WTC11 (cell line): ENCODE results near the gene NUP62. TPM values are rescaled to one million over a fixed set of nuclear protein-coding genes. Genes with fewer than 3 reads are reported as not detected.

Source experiments
- ATAC-seq: fragments of 200-7000 bp; cut with Tn5 transposase; 2 replicates; pipeline ENCODE4 v1.10.0; 2021; ENCODE audit warnings: mild to moderate bottlenecking, moderate library complexity
- CTCF ChIA-PET: fragments of 300-600 bp; sonication (Branson Sonifier 250); formaldehyde crosslinking; loops from one replicate; lab custom pipeline; 2021; ENCODE audit warnings: antibody characterized with exemption; lab: Charles Lee
- POLR2A ChIA-PET: fragments of 350-600 bp; sonication (Branson Sonifier 250); formaldehyde crosslinking; loops from one replicate; lab custom pipeline; 2021; ENCODE audit warnings: antibody characterized with exemption; lab: Charles Lee
- DNase-seq: peaks from one replicate; pipeline ENCODE4 v3.0.0; 2021; ENCODE audit warnings: low spot score
- H3K27ac Mint-ChIP-seq: 2 replicates; pipeline ENCODE4 v1.8.0; 2021; ENCODE audit warnings: mixed read lengths
- H3K27me3 Mint-ChIP-seq: 2 replicates; pipeline ENCODE4 v1.8.0; 2021; ENCODE audit warnings: low read depth, mild to moderate bottlenecking, moderate library complexity, mixed read lengths
- H3K36me3 Mint-ChIP-seq: 2 replicates; pipeline ENCODE4 v1.8.0; 2021; ENCODE audit warnings: mixed read lengths
- H3K4me1 Mint-ChIP-seq: 2 replicates; pipeline ENCODE4 v1.8.0; 2022; ENCODE audit warnings: mixed read lengths
- H3K4me3 Mint-ChIP-seq: 2 replicates; pipeline ENCODE4 v1.8.0; 2021; ENCODE audit warnings: mild to moderate bottlenecking, moderate library complexity, mixed read lengths
- H3K9me3 Mint-ChIP-seq: 2 replicates; pipeline ENCODE4 v1.8.0; 2021; ENCODE audit warnings: mixed read lengths
- CREB1 ChIP-seq: sonication (generic); formaldehyde crosslinking; IDR thresholded peaks from 2 replicates; pipeline ENCODE4 v1.8.0; 2023; ENCODE audit warnings: mild to moderate bottlenecking, missing genetic modification reagents
- ELF4 ChIP-seq: sonication (generic); formaldehyde crosslinking; IDR thresholded peaks from 2 replicates; pipeline ENCODE4 v1.8.1; 2022; ENCODE audit warnings: low read depth, mild to moderate bottlenecking, moderate library complexity, missing genetic modification reagents
- ESRRA ChIP-seq: sonication (generic); formaldehyde crosslinking; IDR thresholded peaks from 2 replicates; pipeline ENCODE4 v1.8.1; 2022; ENCODE audit warnings: mild to moderate bottlenecking, missing genetic modification reagents, borderline replicate concordance
- HMGA2 ChIP-seq: fragments of 250-450 bp; sonication (Bioruptor Pico); IDR thresholded peaks from 2 replicates; pipeline ENCODE4 v1.4.0; 2021; ENCODE audit warnings: mild to moderate bottlenecking, moderate library complexity
- NR1H2 ChIP-seq: sonication (generic); formaldehyde crosslinking; IDR thresholded peaks from 2 replicates; pipeline ENCODE4 v1.9.0; 2021; ENCODE audit warnings: mild to moderate bottlenecking, moderate library complexity, missing genetic modification reagents
- OVOL2 ChIP-seq: fragments of 250-450 bp; sonication (Bioruptor Pico); IDR thresholded peaks from 2 replicates; pipeline ENCODE4 v1.9.0; 2021; ENCODE audit warnings: mild to moderate bottlenecking, borderline replicate concordance
- PRRX2 ChIP-seq: fragments of 250-450 bp; sonication (Bioruptor Pico); IDR thresholded peaks from 2 replicates; pipeline ENCODE4 v1.8.0; 2021; ENCODE audit warnings: mild to moderate bottlenecking
- SMAD3 ChIP-seq: sonication (generic); formaldehyde crosslinking; IDR thresholded peaks from 2 replicates; pipeline ENCODE4 v1.8.0; 2022; ENCODE audit warnings: missing genetic modification reagents, mild to moderate bottlenecking, borderline replicate concordance
- SOX15 ChIP-seq: fragments of 250-450 bp; sonication (Bioruptor Pico); IDR thresholded peaks from 2 replicates; pipeline ENCODE4 v1.9.0; 2021; ENCODE audit warnings: mild to moderate bottlenecking
- ZNF121 ChIP-seq: sonication (generic); formaldehyde crosslinking; IDR thresholded peaks from 2 replicates; pipeline ENCODE4 v1.8.0; 2023; ENCODE audit warnings: missing genetic modification reagents
- ZNF263 ChIP-seq: sonication (generic); formaldehyde crosslinking; IDR thresholded peaks from 2 replicates; pipeline ENCODE4 v1.8.1; 2022; ENCODE audit warnings: low read depth, mild to moderate bottlenecking, moderate library complexity, missing genetic modification reagents
- total RNA-seq: library from RNA; stranded (reverse); gene quantifications from 3 replicates; pipeline ENCODE4 v1.2.3, GENCODE V29; 2021
- TF ChIP-seq, protein P1 (sequence below): sonication (generic); formaldehyde crosslinking; IDR thresholded peaks from 2 replicates; pipeline ENCODE4 v1.8.1; 2023; ENCODE audit warnings: mild to moderate bottlenecking, missing genetic modification reagents
- TF ChIP-seq, protein P2 (sequence below): fragments of 250-450 bp; sonication (Bioruptor Pico); IDR thresholded peaks from 2 replicates; pipeline ENCODE4 v1.8.0; 2021; ENCODE audit warnings: mild to moderate bottlenecking
- TF ChIP-seq, protein P3 (sequence below): sonication (generic); formaldehyde crosslinking; conservative IDR thresholded peaks from 2 replicates; pipeline ENCODE4 v1.8.1; 2022; ENCODE audit warnings: mild to moderate bottlenecking, missing genetic modification reagents
- TF ChIP-seq, protein P4 (sequence below): sonication (generic); formaldehyde crosslinking; IDR thresholded peaks from 2 replicates; pipeline ENCODE4 v1.8.1; 2023; ENCODE audit warnings: mild to moderate bottlenecking, missing genetic modification reagents, borderline replicate concordance
- TF ChIP-seq, protein P5 (sequence below): sonication (generic); formaldehyde crosslinking; IDR thresholded peaks from 2 replicates; pipeline ENCODE4 v1.8.0; 2022; ENCODE audit warnings: missing genetic modification reagents
- TF ChIP-seq, protein P6 (sequence below): fragments of 250-450 bp; sonication (Bioruptor Pico); IDR thresholded peaks from 2 replicates; pipeline ENCODE4 v1.9.0; 2021; ENCODE audit warnings: mild to moderate bottlenecking

NUP62 gene
- total RNA-seq, 1 experiment from 2014 or later, result 87.1 TPM

DNA sequence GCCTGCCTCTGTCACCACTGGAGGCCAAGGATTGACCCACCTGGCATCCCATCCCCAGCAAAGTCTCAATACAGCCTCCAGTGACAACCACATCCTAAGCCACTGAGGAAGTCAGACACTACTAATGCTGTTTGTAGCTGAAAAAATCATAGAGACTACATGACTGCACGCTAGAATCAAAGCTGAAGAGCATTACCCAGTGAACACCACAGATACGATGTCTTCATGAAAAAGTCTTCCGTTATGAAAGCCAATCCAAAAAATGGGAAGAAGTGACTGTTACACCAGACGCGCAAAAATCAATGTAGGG, 11.1 kb upstream of the NUP62 start:
- Mint-ChIP-seq H3K4me1 (no peaks in the 10 kb centered on the region), H3K9me3 (peaks cover 2% of the 10 kb centered on the region; the same call in 1 of the 2 replicates), H3K4me3 (no peak overlapping the region), H3K27me3 (no peaks in the 10 kb centered on the region; the same call in none of the 2 replicates), H3K27ac (no peak overlapping the region), H3K36me3 (no peaks in the 10 kb centered on the region)
- CTCF ChIA-PET, result no interaction called here
- TF ChIP-seq, protein P1, sequence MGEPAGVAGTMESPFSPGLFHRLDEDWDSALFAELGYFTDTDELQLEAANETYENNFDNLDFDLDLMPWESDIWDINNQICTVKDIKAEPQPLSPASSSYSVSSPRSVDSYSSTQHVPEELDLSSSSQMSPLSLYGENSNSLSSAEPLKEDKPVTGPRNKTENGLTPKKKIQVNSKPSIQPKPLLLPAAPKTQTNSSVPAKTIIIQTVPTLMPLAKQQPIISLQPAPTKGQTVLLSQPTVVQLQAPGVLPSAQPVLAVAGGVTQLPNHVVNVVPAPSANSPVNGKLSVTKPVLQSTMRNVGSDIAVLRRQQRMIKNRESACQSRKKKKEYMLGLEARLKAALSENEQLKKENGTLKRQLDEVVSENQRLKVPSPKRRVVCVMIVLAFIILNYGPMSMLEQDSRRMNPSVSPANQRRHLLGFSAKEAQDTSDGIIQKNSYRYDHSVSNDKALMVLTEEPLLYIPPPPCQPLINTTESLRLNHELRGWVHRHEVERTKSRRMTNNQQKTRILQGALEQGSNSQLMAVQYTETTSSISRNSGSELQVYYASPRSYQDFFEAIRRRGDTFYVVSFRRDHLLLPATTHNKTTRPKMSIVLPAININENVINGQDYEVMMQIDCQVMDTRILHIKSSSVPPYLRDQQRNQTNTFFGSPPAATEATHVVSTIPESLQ, result no peak
- TF ChIP-seq ESRRA (CRISPR knock-in tag) (no peak), CREB1 (CRISPR knock-in tag) (no peak)
- TF ChIP-seq, protein P2, sequence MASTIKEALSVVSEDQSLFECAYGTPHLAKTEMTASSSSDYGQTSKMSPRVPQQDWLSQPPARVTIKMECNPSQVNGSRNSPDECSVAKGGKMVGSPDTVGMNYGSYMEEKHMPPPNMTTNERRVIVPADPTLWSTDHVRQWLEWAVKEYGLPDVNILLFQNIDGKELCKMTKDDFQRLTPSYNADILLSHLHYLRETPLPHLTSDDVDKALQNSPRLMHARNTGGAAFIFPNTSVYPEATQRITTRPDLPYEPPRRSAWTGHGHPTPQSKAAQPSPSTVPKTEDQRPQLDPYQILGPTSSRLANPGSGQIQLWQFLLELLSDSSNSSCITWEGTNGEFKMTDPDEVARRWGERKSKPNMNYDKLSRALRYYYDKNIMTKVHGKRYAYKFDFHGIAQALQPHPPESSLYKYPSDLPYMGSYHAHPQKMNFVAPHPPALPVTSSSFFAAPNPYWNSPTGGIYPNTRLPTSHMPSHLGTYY (CRISPR knock-in tag), result no peak
- DNase-seq, result no peak
- ATAC-seq, result no peak
- POLR2A ChIA-PET, result no interaction called here

DNA sequence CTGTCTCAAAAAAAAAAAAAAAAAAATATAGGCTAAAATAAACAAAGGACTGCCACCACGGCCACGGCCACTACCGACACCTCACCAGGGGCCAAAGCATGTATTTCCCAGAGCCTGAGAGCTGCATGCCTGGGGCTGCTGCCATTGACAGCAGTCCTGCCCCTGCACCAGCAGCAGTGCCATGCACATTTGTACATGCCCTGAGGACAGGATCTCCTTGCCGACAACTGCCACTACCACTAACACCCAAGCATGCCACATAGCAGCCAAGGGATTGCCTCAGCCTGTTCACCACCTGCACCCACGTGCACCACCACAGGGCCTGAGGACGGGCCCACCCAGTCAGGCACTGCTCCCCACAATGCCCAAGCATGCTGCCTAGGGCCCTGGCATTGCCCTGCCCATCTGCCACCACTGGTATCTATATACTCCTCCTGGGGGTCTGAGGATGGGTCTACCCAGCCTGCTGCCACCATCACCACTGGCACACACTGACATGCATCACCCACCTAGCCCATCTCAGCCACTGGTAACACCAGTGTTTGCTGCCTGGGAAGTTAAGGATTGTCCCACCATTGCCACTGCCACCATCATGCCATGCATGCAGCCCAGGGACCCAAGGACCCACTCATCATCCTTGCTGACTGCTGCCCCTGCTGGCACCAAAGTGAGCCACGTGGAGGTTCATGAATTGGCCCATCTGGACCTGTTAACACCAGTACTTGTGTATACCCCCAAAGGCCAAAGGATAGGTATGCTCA, 10.6 kb upstream of the NUP62 start:
- Mint-ChIP-seq H3K4me3 (no peak overlapping the region), H3K36me3 (no peaks in the 10 kb centered on the region), H3K27ac (no peak overlapping the region), H3K27me3 (no peaks in the 10 kb centered on the region; the same call in 1 of the 2 replicates), H3K9me3 (no peaks in the 10 kb centered on the region), H3K4me1 (no peaks in the 10 kb centered on the region)
- DNase-seq (no peak), ATAC-seq (peak; percentile 18; the same call in 1 of the 2 replicates)
- 0 out of 2 replicates have a peak, but pooled peaks have one; percentile 48 for TF ChIP-seq ZNF121 (CRISPR knock-in tag)
- no peak for TF ChIP-seq ZNF263 (CRISPR knock-in tag)
- CTCF ChIA-PET, result interaction anchor here (0.6 to 2.5 kb wide), 5 partner anchors 10 to 45 kb away, joined by 3 to 41 read pairs (median 4); no protein-coding TSS in a partner anchor
- POLR2A ChIA-PET, result interaction anchor here (0.7 kb wide), 1 partner anchor 47 kb away, joined by 4 read pairs; no protein-coding TSS in a partner anchor

DNA sequence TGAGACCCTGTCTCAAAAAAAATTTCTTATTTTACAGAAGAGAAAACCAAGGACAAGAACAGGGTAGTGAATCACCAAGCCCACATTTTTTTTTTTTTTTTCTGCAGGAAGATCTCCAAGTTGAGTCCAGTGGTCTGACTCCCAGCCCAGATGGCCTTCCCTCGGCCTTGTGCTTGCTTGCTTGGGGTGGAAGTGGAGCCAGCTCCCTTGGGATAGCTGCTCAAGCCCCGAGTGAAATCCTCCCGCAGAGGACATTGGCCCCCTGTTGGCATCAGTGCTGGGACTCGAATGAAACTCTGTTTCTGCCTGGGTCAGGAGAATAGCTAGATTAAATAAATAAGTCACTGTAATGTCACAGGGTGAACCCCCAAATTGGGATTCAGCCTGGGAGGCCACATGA, 9.4 kb upstream of the NUP62 start:
- ChIA-PET CTCF (interaction anchor here (1.3 to 2.5 kb wide), 9 partner anchors 9 to 87 kb away, joined by 3 to 41 read pairs (median 8); partner anchors contain the start of genes VRK3 and ZNF473), POLR2A (no interaction called here)
- no peaks in the 10 kb centered on the region for H3K36me3 Mint-ChIP-seq
- no peaks in the 10 kb centered on the region for H3K9me3 Mint-ChIP-seq
- H3K4me1 Mint-ChIP-seq, result no peaks in the 10 kb centered on the region
- H3K4me3 Mint-ChIP-seq, result no peak overlapping the region
- no peaks in the 10 kb centered on the region; the same call in 1 of the 2 replicates for H3K27me3 Mint-ChIP-seq
- DNase-seq, result no peak
- H3K27ac Mint-ChIP-seq, result no peak overlapping the region
- ATAC-seq, result no peak
- TF ChIP-seq SMAD3 (CRISPR knock-in tag) (no peak), OVOL2 (no peak), NR1H2 (CRISPR knock-in tag) (no peak), HMGA2 (no peak), ELF4 (no peak), SOX15 (CRISPR knock-in tag) (no peak), PRRX2 (no peak)
- TF ChIP-seq, protein P3, sequence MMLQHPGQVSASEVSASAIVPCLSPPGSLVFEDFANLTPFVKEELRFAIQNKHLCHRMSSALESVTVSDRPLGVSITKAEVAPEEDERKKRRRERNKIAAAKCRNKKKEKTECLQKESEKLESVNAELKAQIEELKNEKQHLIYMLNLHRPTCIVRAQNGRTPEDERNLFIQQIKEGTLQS, result no peak
- TF ChIP-seq, protein P4, sequence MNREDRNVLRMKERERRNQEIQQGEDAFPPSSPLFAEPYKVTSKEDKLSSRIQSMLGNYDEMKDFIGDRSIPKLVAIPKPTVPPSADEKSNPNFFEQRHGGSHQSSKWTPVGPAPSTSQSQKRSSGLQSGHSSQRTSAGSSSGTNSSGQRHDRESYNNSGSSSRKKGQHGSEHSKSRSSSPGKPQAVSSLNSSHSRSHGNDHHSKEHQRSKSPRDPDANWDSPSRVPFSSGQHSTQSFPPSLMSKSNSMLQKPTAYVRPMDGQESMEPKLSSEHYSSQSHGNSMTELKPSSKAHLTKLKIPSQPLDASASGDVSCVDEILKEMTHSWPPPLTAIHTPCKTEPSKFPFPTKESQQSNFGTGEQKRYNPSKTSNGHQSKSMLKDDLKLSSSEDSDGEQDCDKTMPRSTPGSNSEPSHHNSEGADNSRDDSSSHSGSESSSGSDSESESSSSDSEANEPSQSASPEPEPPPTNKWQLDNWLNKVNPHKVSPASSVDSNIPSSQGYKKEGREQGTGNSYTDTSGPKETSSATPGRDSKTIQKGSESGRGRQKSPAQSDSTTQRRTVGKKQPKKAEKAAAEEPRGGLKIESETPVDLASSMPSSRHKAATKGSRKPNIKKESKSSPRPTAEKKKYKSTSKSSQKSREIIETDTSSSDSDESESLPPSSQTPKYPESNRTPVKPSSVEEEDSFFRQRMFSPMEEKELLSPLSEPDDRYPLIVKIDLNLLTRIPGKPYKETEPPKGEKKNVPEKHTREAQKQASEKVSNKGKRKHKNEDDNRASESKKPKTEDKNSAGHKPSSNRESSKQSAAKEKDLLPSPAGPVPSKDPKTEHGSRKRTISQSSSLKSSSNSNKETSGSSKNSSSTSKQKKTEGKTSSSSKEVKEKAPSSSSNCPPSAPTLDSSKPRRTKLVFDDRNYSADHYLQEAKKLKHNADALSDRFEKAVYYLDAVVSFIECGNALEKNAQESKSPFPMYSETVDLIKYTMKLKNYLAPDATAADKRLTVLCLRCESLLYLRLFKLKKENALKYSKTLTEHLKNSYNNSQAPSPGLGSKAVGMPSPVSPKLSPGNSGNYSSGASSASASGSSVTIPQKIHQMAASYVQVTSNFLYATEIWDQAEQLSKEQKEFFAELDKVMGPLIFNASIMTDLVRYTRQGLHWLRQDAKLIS (CRISPR knock-in tag), result no peak
- TF ChIP-seq, protein P5, sequence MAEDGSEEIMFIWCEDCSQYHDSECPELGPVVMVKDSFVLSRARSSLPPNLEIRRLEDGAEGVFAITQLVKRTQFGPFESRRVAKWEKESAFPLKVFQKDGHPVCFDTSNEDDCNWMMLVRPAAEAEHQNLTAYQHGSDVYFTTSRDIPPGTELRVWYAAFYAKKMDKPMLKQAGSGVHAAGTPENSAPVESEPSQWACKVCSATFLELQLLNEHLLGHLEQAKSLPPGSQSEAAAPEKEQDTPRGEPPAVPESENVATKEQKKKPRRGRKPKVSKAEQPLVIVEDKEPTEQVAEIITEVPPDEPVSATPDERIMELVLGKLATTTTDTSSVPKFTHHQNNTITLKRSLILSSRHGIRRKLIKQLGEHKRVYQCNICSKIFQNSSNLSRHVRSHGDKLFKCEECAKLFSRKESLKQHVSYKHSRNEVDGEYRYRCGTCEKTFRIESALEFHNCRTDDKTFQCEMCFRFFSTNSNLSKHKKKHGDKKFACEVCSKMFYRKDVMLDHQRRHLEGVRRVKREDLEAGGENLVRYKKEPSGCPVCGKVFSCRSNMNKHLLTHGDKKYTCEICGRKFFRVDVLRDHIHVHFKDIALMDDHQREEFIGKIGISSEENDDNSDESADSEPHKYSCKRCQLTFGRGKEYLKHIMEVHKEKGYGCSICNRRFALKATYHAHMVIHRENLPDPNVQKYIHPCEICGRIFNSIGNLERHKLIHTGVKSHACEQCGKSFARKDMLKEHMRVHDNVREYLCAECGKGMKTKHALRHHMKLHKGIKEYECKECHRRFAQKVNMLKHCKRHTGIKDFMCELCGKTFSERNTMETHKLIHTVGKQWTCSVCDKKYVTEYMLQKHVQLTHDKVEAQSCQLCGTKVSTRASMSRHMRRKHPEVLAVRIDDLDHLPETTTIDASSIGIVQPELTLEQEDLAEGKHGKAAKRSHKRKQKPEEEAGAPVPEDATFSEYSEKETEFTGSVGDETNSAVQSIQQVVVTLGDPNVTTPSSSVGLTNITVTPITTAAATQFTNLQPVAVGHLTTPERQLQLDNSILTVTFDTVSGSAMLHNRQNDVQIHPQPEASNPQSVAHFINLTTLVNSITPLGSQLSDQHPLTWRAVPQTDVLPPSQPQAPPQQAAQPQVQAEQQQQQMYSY (CRISPR knock-in tag), result no peak
- TF ChIP-seq, protein P6, sequence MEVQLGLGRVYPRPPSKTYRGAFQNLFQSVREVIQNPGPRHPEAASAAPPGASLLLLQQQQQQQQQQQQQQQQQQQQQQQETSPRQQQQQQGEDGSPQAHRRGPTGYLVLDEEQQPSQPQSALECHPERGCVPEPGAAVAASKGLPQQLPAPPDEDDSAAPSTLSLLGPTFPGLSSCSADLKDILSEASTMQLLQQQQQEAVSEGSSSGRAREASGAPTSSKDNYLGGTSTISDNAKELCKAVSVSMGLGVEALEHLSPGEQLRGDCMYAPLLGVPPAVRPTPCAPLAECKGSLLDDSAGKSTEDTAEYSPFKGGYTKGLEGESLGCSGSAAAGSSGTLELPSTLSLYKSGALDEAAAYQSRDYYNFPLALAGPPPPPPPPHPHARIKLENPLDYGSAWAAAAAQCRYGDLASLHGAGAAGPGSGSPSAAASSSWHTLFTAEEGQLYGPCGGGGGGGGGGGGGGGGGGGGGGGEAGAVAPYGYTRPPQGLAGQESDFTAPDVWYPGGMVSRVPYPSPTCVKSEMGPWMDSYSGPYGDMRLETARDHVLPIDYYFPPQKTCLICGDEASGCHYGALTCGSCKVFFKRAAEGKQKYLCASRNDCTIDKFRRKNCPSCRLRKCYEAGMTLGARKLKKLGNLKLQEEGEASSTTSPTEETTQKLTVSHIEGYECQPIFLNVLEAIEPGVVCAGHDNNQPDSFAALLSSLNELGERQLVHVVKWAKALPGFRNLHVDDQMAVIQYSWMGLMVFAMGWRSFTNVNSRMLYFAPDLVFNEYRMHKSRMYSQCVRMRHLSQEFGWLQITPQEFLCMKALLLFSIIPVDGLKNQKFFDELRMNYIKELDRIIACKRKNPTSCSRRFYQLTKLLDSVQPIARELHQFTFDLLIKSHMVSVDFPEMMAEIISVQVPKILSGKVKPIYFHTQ, result no peak
